GM12801 (cell line): Measurements from ENCODE around the gene PHRF1.

ENCODE experiments used
- TF ChIP-seq, protein P1 (sequence below): IDR thresholded peaks from one replicate; pipeline ENCODE4 v1.5.1; 2011; ENCODE audit warnings: control low read depth; ENCODE audit not compliant: insufficient read length; ENCODE audit errors: extremely low read depth

PHRF1 gene

DNA sequence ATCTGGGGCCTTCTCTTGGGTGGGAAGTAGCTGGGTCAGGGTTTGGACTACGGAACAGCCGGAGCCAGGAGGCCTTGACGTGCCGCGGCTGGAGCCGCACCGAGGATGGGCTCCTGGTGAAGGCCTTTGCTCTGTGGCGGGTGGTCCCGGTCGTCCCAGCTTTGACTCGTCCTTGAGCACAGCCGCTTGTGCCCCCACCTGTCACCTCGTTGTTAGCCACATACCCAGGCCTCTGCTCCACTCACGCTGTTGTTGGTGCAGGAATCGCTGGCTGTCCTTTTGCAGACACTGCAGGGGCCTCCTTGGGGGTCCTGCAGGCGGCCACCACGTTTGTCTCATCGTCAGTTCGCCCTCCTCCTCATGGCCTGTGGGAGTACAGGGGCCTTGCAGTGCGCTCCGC lies 17.1 kb downstream of the PHRF1 start:
- TF ChIP-seq, protein P1, sequence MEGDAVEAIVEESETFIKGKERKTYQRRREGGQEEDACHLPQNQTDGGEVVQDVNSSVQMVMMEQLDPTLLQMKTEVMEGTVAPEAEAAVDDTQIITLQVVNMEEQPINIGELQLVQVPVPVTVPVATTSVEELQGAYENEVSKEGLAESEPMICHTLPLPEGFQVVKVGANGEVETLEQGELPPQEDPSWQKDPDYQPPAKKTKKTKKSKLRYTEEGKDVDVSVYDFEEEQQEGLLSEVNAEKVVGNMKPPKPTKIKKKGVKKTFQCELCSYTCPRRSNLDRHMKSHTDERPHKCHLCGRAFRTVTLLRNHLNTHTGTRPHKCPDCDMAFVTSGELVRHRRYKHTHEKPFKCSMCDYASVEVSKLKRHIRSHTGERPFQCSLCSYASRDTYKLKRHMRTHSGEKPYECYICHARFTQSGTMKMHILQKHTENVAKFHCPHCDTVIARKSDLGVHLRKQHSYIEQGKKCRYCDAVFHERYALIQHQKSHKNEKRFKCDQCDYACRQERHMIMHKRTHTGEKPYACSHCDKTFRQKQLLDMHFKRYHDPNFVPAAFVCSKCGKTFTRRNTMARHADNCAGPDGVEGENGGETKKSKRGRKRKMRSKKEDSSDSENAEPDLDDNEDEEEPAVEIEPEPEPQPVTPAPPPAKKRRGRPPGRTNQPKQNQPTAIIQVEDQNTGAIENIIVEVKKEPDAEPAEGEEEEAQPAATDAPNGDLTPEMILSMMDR = no peak

- TF ChIP-seq, protein P1 = no peak
These were observed 19.1 kb downstream of the PHRF1 start for GRCh38 chr11:595400-595799.

- TF ChIP-seq, protein P1 = no peak
These were observed 20.1 kb downstream of the PHRF1 start for GRCh38 chr11:596374-596773.

DNA sequence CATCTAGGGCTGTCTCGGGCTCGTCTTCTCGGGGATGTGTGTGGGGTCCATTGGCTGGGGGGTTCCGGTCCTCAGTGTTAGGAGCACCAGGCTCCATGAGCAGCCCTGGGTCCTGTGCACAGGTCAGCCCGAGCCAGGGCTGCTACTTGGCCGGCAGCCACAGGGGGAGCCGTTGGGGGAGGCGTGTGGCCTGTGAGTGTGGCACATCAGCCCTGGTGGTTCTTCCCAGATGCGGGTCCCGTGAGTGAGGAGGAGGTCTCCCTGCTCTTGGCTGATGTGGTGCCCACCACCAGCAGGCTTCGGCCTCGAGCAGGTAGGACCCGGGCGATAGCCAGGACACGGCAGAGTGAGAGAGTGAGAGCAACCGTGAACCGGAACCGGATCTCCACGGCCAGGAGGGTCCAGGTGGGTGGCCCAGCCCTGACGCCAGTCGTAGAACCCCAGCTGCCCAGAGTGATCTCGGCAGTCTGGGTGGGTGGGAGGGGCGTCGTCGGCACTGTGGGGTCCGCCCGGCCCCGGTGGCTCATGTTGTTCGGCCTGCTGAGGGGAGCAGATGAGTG lies 21.0 kb downstream of the PHRF1 start:
- TF ChIP-seq, protein P1 = no peak

GRCh38 chr11:598005-598680 lies 21.9 kb downstream of the PHRF1 start:
- TF ChIP-seq, protein P1 = no peak

- TF ChIP-seq, protein P1 = no peak
These were observed 25.4 kb downstream of the PHRF1 start for GRCh38 chr11:601573-602245.

DNA sequence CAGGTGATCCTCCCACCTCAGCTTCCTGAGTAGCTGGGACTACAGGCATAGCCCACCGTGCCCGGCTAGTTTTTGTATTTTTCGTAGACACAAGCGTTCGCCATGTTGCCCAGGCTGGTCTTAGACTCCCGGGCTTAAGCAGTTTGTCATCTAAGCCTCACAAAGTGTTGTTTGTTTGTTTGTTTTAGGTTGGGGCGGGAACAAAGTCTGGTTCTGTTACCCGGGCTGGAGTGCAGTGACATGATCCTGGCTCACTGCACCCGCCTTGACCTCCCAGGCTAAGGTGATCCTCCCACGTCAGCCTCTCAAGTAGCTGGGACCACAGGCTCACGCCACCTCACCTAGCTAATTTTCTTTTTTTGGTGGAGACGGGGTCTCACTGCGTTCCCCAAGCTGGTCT lies 26.9 kb downstream of the PHRF1 start:
- TF ChIP-seq, protein P1 = no peak
